ENCODE results near the gene CCDC179.
A peak's percentile ranks its signal among the peaks of the same experiment; 100 is the strongest.

The CCDC179 gene

GRCh38 chr11:22860241-22860640, at the start of gene CCDC179:
Gene CCDC179, minus strand, starts transcription at chr11:22860474. Its CDS starts 53 bp downstream, at chr11:22860421.
- DNase-seq, result no peak

- DNase-seq, result no peak
These were observed 43.5 kb upstream of the CCDC179 start for GRCh38 chr11:22903782-22904181.

GRCh38 chr11:22901603-22902002, 41.3 kb upstream of the CCDC179 start:
- no peak for DNase-seq

GRCh38 chr11:22900764-22901486, 40.7 kb upstream of the CCDC179 start:
- no peak for DNase-seq

GRCh38 chr11:22898036-22898435, 37.8 kb upstream of the CCDC179 start:
- no peak for DNase-seq

- no peak for DNase-seq
These were observed 30.0 kb upstream of the CCDC179 start for GRCh38 chr11:22890227-22890626.

- DNase-seq, result no peak
These were observed 23.9 kb upstream of the CCDC179 start for GRCh38 chr11:22884217-22884616.

- no peak for DNase-seq
These were observed 19.4 kb upstream of the CCDC179 start for GRCh38 chr11:22879630-22880029.

GRCh38 chr11:22878604-22879003, 18.3 kb upstream of the CCDC179 start:
- DNase-seq, result no peak

GRCh38 chr11:22878039-22878438, 17.8 kb upstream of the CCDC179 start:
- no peak for DNase-seq

GRCh38 chr11:22875869-22876473, 15.7 kb upstream of the CCDC179 start:
- DNase-seq, result peak; percentile 49 to 65

GRCh38 chr11:22869325-22869724, 9.1 kb upstream of the CCDC179 start:
- DNase-seq, result no peak

GRCh38 chr11:22859756-22860155, 518 bp downstream of the CCDC179 start:
- DNase-seq, result no peak

GRCh38 chr11:22851477-22851876, 8.8 kb downstream of the CCDC179 start:
- DNase-seq, result no peak

- DNase-seq, result no peak
These were observed 13.5 kb downstream of the CCDC179 start for GRCh38 chr11:22846726-22847125.

GRCh38 chr11:22832315-22833015, 27.8 kb downstream of the CCDC179 start:
- no peak for DNase-seq

GRCh38 chr11:22830082-22830414, 30.2 kb downstream of the CCDC179 start:
- no peak for DNase-seq

GRCh38 chr11:22829231-22830081, 30.8 kb downstream of the CCDC179 start, which contains the start of gene SVIP:
Gene SVIP, minus strand, starts transcription at chr11:22829801. Its CDS starts 53 bp downstream, at chr11:22829748.
- peak; percentile 94 to 95 for DNase-seq

- no peak for DNase-seq
These were observed 31.9 kb downstream of the CCDC179 start for GRCh38 chr11:22828373-22828772.

GRCh38 chr11:22822203-22822602, 38.1 kb downstream of the CCDC179 start:
- no peak for DNase-seq

- DNase-seq, result no peak
These were observed 50.4 kb downstream of the CCDC179 start for GRCh38 chr11:22809893-22810292.

GRCh38 chr11:22808571-22809197, 51.6 kb downstream of the CCDC179 start:
- no peak for DNase-seq
